ENCODE measurements around the gene REPS2.
A peak's percentile ranks its signal among the peaks of the same experiment; 100 is the strongest.
"Not testable (repeated sequence)": the region's sequence is repeated elsewhere in the genome, so short reads cannot be mapped to it uniquely, and the experiment has no call there.

Gene REPS2

DNA sequence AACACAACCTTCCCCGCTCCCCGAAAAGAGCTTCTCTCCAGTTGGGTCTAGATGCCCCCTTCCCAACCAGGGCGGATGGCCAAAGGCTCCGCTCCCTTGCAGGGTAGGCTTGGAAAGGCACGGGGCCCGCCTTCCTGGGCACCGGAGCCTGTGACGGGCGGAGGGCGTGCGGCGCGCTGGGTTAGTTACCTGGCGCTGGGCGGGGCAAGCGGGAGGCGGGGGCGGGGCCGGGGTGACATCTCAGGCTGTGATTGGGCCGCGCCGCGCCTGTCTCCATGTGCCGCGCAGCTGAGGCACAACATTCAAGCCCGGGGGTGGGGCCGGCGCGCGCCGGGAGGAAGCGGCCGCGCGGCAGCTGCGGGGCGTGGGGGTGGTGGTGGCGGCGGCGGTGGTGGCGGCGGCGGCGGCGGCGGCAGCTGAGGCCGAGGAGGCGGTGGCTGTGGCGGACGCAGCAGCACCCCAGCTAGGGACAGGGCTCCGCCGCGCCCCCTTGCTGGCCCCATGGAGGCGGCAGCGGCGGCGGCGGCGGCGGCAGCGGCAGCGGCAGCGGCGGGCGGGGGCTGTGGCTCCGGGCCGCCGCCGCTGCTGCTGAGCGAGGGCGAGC is at the start of gene REPS2:
TSS of gene REPS2 (plus strand) at position 298 of the 604 bp plus-strand sequence. CDS start at position 502, 204 bp downstream.
- DNase-seq (ENCODE audit: low read depth) = peak; percentile 51

- DNase-seq (ENCODE audit: low read depth) = no peak
These were observed 49.0 kb upstream of the REPS2 start for GRCh38 chrX:16897445-16897844.

DNA sequence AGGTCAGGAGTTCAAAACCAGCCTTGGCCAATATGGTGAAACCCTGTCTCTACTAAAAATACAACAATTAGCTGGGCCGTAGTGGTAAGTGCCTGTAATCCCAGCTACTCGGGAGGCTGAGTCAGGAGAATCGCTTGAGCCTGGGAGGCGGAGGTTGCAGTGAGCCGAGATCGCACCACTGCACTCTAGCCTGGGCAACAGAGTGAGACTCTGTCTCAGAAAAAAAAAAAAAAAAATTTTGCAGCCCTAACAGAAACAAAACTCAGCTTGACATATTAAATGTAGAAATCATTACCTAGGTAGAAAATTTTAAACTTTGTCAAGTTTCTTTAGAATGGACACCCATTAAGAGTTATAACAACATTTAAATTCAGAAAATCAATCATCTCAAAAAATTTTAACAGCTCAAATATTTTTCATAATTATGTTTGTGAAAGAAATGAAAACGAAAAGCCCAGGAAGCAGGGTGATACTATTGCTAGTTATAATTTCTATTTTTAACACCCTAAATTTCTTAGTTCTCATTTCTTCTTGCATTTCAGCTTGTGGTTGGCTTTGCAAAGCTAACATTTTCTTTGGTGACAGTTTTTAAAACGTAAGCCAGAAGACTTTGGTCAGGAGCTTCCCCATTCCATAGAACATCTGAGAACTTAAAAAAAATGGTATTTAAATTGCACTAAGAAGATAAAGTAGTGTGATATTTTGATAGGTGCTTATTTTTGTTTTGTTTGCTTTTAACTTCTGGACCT is 43.0 kb upstream of the REPS2 start:
- DNase-seq (ENCODE audit: low read depth) = no peak

- no peak for DNase-seq (ENCODE audit: low read depth)
These were observed 36.1 kb upstream of the REPS2 start for GRCh38 chrX:16910376-16910775.

GRCh38 chrX:16914058-16914457 is 32.4 kb upstream of the REPS2 start:
- DNase-seq (ENCODE audit: low read depth) = no peak

- DNase-seq (ENCODE audit: low read depth) = no peak
These were observed 29.9 kb upstream of the REPS2 start for GRCh38 chrX:16916561-16916960.

DNA sequence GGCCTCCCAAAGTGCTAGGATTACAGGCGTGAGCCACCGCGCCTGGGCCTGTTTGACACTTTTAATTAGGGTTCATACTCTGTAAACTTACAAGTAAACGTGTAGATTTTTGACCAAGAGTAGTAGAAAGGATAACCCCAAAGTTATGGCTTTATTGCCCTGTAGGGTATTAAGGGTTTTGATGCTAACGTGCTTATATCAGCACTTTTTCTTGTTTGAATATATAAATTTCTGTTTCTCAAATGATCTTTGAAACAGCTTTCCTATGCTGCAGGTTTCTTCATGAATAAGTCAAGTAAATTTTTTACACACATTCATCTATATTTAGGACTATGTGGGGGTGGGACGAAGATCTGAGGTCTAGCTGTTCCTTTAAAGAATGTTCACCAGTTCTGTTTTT is 29.3 kb upstream of the REPS2 start:
- DNase-seq (ENCODE audit: low read depth) = no peak

DNA sequence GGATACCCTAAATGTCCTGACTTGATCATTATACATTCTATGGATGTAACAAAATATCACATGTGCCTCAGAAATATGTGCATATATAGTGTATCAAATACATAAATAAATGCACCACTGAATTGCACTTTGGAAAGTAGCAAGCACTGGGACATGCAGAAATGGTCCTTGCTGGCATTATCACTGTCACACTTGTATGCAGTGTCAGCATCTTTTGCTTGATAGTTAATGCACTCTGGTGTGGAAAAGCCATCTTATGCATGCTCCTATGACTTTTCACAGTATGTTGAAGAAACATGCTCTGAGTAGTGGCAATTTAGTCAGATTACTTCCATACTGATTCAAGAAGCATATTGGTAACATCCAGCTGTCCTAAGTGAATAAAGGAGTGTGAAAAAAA is 27.5 kb upstream of the REPS2 start:
- DNase-seq (ENCODE audit: low read depth) = no peak

- no peak for DNase-seq (ENCODE audit: low read depth)
These were observed 26.4 kb upstream of the REPS2 start for GRCh38 chrX:16920075-16920474.

DNA sequence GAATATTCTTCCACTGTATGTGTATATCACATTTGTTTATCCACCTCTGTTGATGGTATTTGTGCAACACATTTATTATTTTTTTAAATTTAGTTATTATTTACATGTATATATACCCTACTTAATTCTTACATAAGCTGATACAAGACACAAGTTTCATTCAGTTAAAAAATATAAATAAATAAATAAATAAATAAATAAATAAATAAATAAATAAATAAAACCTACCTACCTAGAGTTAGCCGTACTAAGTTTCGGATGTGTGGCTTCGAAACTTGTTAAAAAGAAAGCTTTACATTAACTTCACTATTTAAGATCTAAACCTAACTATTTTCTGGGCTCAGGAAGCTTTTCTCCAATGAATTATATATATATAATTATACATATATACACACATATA is 23.3 kb upstream of the REPS2 start:
- no peak for DNase-seq (ENCODE audit: low read depth)

DNA sequence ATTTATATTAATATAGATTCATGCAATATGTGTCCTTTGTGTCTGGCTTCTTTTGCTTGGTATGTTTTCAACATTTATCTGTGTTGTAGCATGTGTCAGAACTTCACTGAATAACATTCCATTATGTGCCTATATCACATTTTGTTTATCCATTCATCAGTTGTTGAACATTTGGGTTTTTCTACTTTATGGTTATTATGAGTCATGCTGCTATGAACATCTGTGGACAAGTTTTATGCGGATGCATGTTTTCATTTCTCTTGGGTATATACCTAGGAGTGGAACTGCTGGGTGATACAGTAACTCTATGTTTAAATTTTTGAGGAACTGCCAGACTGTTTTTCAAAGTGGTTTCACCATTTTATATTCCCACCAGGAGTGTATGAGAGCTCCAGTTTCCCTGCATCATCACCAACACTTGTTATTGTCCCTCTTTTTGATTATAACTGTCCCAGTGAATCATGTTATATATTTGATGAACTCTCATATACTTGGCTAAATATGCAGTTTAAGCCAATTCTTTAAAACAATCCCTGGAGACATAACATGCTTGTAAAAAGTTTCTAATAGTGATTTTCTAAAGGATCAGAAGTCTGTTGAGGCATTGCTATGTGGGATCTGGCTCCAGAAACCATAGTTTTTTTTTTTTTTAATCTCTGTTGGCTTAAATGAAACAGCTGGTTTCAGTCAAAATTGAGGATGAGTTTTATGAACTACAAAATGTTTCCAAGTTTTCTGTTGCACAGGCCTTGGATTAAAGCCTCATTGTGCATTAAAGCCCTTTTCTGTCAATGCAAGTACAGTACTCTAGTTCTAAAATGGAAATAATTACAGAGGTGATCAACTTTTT is 21.6 kb upstream of the REPS2 start:
- DNase-seq (ENCODE audit: low read depth) = no peak

GRCh38 chrX:16930392-16930791 is 16.1 kb upstream of the REPS2 start:
- DNase-seq (ENCODE audit: low read depth) = no peak

- no peak for DNase-seq (ENCODE audit: low read depth)
These were observed 15.1 kb upstream of the REPS2 start for GRCh38 chrX:16931371-16931770.

GRCh38 chrX:16931855-16932575 is 14.4 kb upstream of the REPS2 start:
- DNase-seq (ENCODE audit: low read depth) = no peak

GRCh38 chrX:16934185-16934584 is 12.3 kb upstream of the REPS2 start:
- no peak for DNase-seq (ENCODE audit: low read depth)

DNA sequence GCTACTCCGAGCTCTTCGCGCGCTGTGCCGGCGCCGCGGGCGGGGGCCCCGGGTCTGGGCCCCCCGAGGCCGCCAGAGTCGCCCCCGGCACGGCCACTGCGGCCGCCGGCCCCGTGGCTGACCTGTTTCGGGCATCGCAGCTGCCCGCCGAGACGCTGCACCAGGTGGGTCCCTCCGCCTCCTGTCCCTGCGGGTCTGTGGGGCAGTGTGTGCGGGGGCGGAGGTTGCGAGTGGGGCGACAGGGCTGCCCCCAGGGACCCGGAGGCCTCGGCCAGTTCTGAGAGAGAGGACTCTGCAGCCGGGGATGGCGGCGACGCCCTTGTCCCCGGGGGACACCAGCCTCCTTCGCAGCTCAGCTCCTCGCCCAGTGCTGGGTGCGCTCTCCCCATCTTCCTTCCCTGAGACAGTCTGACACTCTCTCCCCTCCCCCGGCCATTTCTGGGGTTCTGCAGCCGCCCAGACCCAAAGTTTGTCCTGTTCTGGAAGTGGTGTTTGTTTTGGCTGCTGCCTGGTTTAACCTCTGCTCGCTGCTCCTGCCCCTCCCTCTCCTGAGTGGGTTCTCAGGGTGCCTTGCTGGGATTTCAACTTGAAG is 609 bp downstream of the REPS2 start:
- no peak for DNase-seq (ENCODE audit: low read depth)

DNA sequence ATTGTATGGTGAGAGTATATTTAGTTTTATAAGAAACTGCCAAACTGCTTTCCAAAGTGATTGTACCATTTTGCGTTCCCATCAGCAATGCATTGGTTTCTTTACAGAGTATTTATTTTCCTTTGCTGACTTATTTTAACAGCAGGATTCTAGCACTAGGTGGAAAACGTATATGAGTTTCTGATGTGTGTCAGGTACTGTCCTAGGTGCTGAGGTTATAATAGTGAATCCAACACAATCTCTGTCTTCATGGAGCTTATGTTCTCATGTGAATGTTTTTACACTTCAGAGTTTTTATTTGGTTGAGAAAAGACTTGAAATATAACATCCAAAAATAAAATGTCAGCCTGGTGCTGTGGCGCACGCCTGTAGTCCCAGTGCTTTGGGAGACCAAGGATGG is 4.0 kb downstream of the REPS2 start:
- no peak for DNase-seq (ENCODE audit: low read depth)

DNA sequence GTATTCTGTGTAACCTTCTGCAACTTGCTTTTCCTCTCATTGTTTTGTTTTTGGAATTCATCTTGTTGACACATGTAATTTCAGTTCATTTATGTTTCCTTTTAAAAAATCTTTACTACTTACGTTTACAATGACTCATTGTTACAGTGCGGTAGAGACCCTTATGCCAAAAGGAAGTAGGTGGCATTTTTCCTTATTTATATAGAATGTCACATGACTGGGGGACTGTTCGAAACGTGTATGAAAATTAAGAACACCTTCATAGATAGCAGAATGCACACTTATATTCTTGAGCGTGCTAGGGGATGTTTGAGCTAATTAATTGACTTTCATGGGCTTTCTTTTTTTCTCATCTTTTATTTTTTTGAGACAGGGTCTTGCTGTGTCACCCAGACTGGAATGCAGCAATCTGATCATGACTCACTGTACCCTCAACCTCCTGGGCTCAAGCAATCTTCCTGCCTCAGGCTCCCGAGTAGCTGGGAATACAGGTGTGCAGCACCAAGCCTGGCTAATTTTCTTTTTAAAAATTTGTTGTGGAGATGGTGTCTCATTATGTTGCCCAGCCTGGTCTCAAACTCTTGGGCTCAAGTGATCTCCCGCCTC is 7.3 kb downstream of the REPS2 start:
- DNase-seq (ENCODE audit: low read depth) = no peak

GRCh38 chrX:16957751-16958150 is 11.3 kb downstream of the REPS2 start:
- DNase-seq (ENCODE audit: low read depth) = no peak

- no peak for DNase-seq (ENCODE audit: low read depth)
These were observed 11.9 kb downstream of the REPS2 start for GRCh38 chrX:16958356-16958755.

- not testable (repeated sequence) for DNase-seq (ENCODE audit: low read depth)
These were observed 16.2 kb downstream of the REPS2 start for GRCh38 chrX:16962661-16963060.
